GM21723 (cell line): Measurements from ENCODE around the gene GGT1.
"Not testable (repeated sequence)": the region's sequence is repeated elsewhere in the genome, so short reads cannot be mapped to it uniquely, and the experiment has no call there.

Experiments
- ATAC-seq: cut with Tn5 transposase; IDR thresholded peaks from one replicate; pipeline ENCODE4 v1.9.1; 2021; ENCODE audit warnings: mild to moderate bottlenecking, moderate library complexity; ENCODE audit not compliant: unreplicated experiment

Gene GGT1

DNA sequence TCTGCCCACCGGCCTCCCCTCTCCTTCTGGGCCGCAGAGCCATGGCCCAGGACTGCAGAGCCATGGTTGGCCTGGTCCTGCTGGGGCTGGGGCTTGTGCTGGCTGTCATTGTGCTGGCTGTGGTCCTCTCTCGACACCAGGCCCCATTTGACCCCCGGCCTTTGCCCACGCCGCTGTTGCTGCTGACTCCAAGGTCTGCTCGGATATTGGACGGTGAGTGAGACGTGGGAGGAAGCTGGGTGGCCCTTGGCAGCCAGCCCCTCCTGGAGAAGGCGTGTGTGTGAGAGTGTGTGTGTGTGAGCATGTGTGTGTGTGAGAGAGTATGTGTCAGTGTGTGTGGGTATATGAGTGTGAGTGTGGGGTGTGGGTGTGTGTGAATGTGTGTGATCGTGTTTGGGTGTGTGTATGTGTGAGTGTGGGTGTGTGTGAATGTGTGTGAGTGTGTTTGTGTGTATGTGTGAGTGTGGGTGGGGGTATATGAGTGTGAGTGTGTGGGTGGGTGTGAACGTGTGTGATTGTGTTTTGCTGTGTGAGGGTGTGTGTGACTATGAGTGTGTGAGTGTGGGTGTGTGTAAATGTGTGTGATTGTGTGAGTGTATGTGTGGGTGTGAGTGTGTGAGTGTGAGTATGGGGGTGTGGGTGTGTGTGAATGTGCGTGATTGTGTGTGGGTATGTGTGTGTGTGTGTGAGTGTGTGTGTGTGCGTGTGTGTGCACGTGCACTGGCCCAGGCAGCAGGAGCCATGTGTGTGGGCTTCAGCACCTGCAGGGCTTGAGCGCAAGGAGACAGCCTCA is 30.4 kb downstream of the GGT1 start:
- not testable (repeated sequence) for ATAC-seq

GRCh38 chr22:24634776-24635389 is 31.9 kb downstream of the GGT1 start:
- ATAC-seq: not testable (repeated sequence)

DNA sequence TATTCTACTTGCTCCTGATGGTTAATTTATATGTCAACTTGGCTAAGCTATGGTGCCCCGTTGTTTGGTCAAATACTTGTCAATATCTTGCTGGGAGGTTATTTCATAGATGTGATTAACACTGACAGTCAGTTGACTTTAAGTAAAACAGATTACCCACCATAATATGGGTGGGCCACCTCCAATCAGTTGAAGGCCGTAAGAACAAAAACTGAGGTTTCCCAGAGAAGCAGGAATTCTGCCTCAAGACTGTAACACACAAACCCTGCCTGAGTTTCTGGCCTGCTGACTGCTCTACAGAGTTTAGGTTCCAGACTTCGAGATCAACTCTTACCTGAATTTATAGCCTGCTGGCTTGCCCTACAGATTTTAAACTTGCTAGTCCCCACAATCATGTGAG is 33.5 kb downstream of the GGT1 start:
- ATAC-seq: not testable (repeated sequence)

- ATAC-seq: not testable (repeated sequence)
Measured at GRCh38 chr22:24642307-24642706, 39.3 kb downstream of the GGT1 start.

DNA sequence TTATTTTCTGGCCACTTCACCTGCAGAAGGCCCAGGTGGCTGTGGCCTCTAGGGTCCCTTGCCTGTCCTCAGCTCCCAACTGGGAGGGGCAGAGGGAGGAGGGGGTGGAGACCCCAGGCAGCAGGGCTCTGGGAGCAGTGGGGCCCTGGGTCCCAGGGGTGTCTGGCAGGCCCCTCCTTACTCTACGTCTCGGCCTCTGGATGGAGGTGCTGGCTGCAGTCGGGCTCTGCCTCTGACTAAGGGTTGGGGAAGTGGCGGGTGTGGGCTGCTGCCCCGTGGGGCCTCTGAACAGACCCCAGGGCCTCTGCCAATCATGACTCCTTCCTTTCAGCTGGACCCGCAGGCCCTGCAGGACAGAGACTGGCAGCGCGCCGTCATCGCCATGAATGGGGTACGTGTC is 41.4 kb downstream of the GGT1 start:
- ATAC-seq: not testable (repeated sequence)

- ATAC-seq: not testable (repeated sequence)
Measured at GRCh38 chr22:24645408-24646399, 42.7 kb downstream of the GGT1 start.

- not testable (repeated sequence) for ATAC-seq
Measured at GRCh38 chr22:24646756-24647155, 43.8 kb downstream of the GGT1 start.

GRCh38 chr22:24649371-24649770 is 46.4 kb downstream of the GGT1 start:
- ATAC-seq: not testable (repeated sequence)

DNA sequence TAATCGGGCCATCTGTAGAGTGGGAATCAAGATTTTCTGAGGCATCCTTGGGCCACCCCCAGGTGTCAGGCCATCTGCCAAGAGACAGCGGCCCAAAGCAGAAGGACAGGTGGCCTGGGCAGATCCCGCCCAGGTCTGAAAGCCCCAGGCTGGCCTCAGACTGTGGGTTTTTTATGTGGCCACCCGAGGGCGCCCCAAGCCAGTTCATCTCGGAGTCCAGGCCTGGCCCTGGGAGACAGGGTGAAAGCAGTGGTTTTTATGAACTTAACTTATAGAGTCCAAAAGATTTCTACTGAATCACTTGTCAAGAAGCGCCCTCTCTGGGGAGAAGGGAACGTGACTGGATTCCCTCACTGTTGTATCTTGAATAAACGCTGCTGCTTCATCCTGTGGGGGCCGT is 47.9 kb downstream of the GGT1 start:
- not testable (repeated sequence) for ATAC-seq

DNA sequence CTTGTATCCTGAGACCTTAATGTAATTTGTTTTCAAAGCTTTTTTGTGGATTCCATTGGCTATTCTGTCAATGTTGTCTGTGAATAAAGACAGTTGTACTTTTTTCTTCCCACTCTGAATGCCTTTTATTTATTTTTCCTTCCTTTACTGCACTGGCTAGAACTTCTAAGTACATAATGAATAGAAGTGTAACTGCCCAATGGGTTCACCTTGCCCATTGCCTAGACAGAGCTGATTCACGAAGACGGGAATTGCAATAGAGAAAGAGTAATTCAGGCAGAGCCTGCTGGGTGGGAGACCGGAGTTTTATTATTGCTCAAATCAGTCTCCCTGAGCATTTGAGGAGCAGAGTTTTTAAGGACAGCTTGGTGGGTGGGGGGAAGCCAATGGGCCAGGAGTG is 62.4 kb downstream of the GGT1 start:
- ATAC-seq: not testable (repeated sequence)

DNA sequence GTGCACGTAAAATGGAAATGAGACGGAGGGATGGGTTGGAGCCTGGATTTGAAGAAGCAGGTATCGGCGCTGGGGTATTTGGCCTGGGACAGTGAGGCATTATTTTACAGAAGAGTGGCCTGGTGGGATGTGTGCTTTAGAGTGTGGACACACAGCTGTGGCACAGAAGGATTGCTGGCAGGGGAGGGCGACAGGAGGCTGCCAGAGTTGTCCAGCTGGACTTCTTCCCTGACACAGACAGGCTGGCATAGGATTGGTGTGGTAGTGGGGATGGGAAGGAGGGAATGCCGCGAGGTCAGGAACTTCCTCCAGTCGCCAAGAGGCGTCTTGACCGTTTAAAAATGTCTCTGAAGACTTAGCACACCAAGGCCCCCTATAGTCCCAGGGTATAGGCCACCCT is 64.9 kb downstream of the GGT1 start:
- ATAC-seq: not testable (repeated sequence)

GRCh38 chr22:24672532-24672931 is 69.5 kb downstream of the GGT1 start:
- ATAC-seq: not testable (repeated sequence)
